Activated CD4-positive, CD25-positive, alpha-beta regulatory T cell treated with anti-CD3 and anti-CD28 coated beads, Interleukin-2, amount 50 U/mL, for 16 hours (primary cell): ENCODE measurements around the gene OR5AL1.
"Not testable (repeated sequence)": the region's sequence is repeated elsewhere in the genome, so short reads cannot be mapped to it uniquely, and the experiment has no call there.

Source experiments
- DNase-seq: peaks from one replicate; pipeline ENCODE4 v3.0.0-alpha.2; 2020; ENCODE audit warnings: low read depth, low spot score

OR5AL1 gene

GRCh38 chr11:56412396-56412795, at the start of gene OR5AL1:
Gene OR5AL1 (plus strand): TSS chr11:56412696.
- no peak for DNase-seq

- DNase-seq: no peak
These were observed 37.2 kb upstream of the OR5AL1 start, which contains the start of gene OR8U1 for GRCh38 chr11:56375324-56375723. Gene OR8U1 (plus strand): TSS chr11:56375624. CDS start chr11:56375624, 0 bp downstream.

GRCh38 chr11:56380120-56380519, 32.4 kb upstream of the OR5AL1 start:
- no peak for DNase-seq

GRCh38 chr11:56394381-56394780, 18.1 kb upstream of the OR5AL1 start:
- no peak for DNase-seq

- no peak for DNase-seq
These were observed 16.4 kb upstream of the OR5AL1 start for GRCh38 chr11:56396047-56396446.

GRCh38 chr11:56401858-56402461, 10.5 kb upstream of the OR5AL1 start:
- DNase-seq: not testable (repeated sequence)

- no peak for DNase-seq
These were observed 8.1 kb upstream of the OR5AL1 start for GRCh38 chr11:56404393-56404792.

GRCh38 chr11:56410801-56411200, 1.7 kb upstream of the OR5AL1 start:
- no peak for DNase-seq

- DNase-seq: no peak
These were observed 41.0 kb downstream of the OR5AL1 start for GRCh38 chr11:56453521-56453920.

- DNase-seq: no peak
These were observed 44.6 kb downstream of the OR5AL1 start for GRCh38 chr11:56457076-56457475.
